ENCODE results near the gene SPRED2.

The SPRED2 gene

GRCh38 chr2:65299246-65299645 lies 133.2 kb downstream of the SPRED2 start:
- no peak for DNase-seq

GRCh38 chr2:65298089-65298488 lies 134.3 kb downstream of the SPRED2 start:
- no peak for DNase-seq

GRCh38 chr2:65297544-65297943 lies 134.9 kb downstream of the SPRED2 start:
- DNase-seq = no peak

GRCh38 chr2:65296971-65297370 lies 135.4 kb downstream of the SPRED2 start:
- no peak for DNase-seq

GRCh38 chr2:65294701-65295100 lies 137.7 kb downstream of the SPRED2 start:
- DNase-seq = no peak

GRCh38 chr2:65294136-65294535 lies 138.3 kb downstream of the SPRED2 start:
- DNase-seq = no peak

- no peak for DNase-seq
These were observed 139.0 kb downstream of the SPRED2 start for GRCh38 chr2:65293376-65293775.

- no peak for DNase-seq
These were observed 139.9 kb downstream of the SPRED2 start for GRCh38 chr2:65292461-65293011.

- no peak for DNase-seq
These were observed 140.3 kb downstream of the SPRED2 start for GRCh38 chr2:65292106-65292400.

- no peak for DNase-seq
These were observed 140.9 kb downstream of the SPRED2 start for GRCh38 chr2:65291216-65292105.

- no peak for DNase-seq
These were observed 145.0 kb downstream of the SPRED2 start for GRCh38 chr2:65287364-65287763.

GRCh38 chr2:65282477-65283053 lies 149.8 kb downstream of the SPRED2 start:
- DNase-seq = no peak

- DNase-seq = no peak
These were observed 150.6 kb downstream of the SPRED2 start for GRCh38 chr2:65281627-65282351.

GRCh38 chr2:65279756-65280155 lies 152.6 kb downstream of the SPRED2 start:
- no peak for DNase-seq

GRCh38 chr2:65278531-65278981 lies 153.8 kb downstream of the SPRED2 start:
- no peak for DNase-seq

GRCh38 chr2:65277791-65278483 lies 154.5 kb downstream of the SPRED2 start:
- peak; percentile 82 for DNase-seq

GRCh38 chr2:65277118-65277517 lies 155.3 kb downstream of the SPRED2 start:
- no peak for DNase-seq

GRCh38 chr2:65276609-65277008 lies 155.8 kb downstream of the SPRED2 start:
- DNase-seq = no peak

GRCh38 chr2:65275141-65275915 lies 157.1 kb downstream of the SPRED2 start:
- no peak for DNase-seq

- DNase-seq = no peak
These were observed 159.1 kb downstream of the SPRED2 start for GRCh38 chr2:65273344-65273743.

GRCh38 chr2:65268957-65269356 lies 163.4 kb downstream of the SPRED2 start:
- no peak for DNase-seq

GRCh38 chr2:65267008-65267407 lies 165.4 kb downstream of the SPRED2 start:
- DNase-seq = no peak

All from NCI-H510A treated with DMSO at 0.1 percent for 48 hours (cell line).